Measurements from ENCODE around the gene CDH23. TPM values are rescaled to one million over a fixed set of nuclear protein-coding genes. Genes with fewer than 3 reads are reported as not detected.

The CDH23 gene
- total and polyA plus RNA-seq, 2 experiments from 2014 or later: 0.08 TPM; not detected in 1

DNA sequence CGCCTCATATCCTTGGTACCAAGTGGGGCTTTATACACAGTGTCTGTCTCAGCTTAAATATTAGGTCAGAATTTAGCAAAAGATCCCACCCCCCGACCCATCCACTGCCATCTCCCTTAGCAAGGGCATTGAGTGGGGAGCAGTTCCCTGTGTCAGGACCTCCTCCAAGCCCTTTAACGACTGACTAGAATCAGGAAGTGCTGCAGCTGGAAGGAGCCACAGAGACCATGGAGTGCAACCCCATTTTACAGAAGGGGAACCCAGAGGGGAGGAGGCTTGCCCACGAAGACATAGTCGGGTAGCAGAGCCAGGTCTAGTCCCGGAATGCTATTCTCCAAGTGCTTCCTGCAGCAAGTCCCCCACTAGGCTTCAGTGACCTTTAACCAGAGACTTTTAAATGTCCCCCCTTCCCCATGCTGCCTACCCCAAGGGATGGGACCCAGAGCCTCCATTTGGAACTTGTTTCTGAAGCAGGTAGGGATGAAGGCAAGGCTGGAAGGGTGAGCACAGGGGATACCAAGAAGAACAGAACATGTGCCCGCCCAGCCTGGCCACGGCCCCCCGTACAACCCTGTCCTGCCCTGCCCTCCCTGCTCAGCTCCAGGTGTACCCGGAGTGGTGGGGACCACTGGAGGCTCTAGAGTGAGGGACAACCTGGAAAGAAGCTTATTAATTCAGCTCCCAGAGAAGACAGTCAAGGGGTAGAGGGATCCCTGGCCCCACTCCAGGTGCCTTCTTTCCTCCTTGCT, 281.5 kb downstream of the CDH23 start:
- Histone ChIP-seq H3K4me1 (ENCODE audit: insufficient read depth) (no peaks in the 10 kb centered on the region), H3K4me3 (no peak overlapping the region), H3K9me2 (ENCODE audit: insufficient read depth) (no peaks in the 10 kb centered on the region), H2AFZ (no peak overlapping the region), H4K20me1 (ENCODE audit: insufficient read depth) (no peaks in the 10 kb centered on the region), H3F3A (ENCODE audit: insufficient read depth) (no peaks in the 10 kb centered on the region), H3K79me2 (ENCODE audit: insufficient read depth) (no peaks in the 10 kb centered on the region), H3K27ac (no peak overlapping the region), H3K4me2 (ENCODE audit: unreplicated experiment) (no peak overlapping the region), H3K36me3 (ENCODE audit: low read depth) (no peaks in the 10 kb centered on the region), H3K27me3 (replicated peaks; ENCODE audit: insufficient read depth) (peaks cover 24% of the 10 kb centered on the region), H3K9ac (no peak overlapping the region), H3K9me3 (ENCODE audit: low read depth) (no peaks in the 10 kb centered on the region)
- TF ChIP-seq EZH2phosphoT487 (IDR thresholded peaks at IDR 0.05; ENCODE audit: insufficient read depth, low read depth) (no peak), EZH2 (IDR thresholded peaks at IDR 0.05; ENCODE audit: insufficient read depth, poor library complexity, severe bottlenecking) (no peak)
- in situ Hi-C loops (cut with MboI): no loop called here
- 37 to 43% methylated on average over 10 of the region's 10 CpGs for WGBS, 2 experiments (ENCODE audit: low coverage in 1 of 2, low lambda C conversion rate in 2 of 2, missing lambda C conversion rate in 2 of 2)
- DNase-seq: no peak

DNA sequence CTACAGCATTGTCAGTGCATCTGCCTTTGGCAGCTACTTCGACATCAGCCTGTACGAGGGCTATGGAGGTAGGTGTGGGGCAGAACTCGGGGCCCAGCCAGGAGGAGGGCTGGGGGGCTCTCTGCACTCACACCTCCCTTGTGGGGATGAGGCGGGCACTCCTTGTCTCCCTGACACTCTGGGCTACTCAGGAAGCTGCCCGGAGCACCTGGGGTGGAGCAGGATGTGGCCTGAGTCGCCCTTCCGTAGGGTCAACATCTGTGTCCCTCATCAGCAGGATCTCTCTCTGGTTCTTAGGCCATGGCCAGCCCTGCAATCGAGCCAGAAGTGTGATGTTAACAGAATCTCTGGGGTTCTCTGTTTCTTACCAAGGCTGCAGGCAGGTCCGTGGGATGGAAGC, 282.7 kb downstream of the CDH23 start:
- no peaks in the 10 kb centered on the region for H3K4me1 ChIP-seq (ENCODE audit: insufficient read depth)
- no peak overlapping the region for H3K27ac ChIP-seq
- no peaks in the 10 kb centered on the region for H3K36me3 ChIP-seq (ENCODE audit: low read depth)
- H3K9me2 ChIP-seq (ENCODE audit: insufficient read depth): no peaks in the 10 kb centered on the region
- in situ Hi-C loops (cut with MboI): no loop called here
- H2AFZ ChIP-seq: no peak overlapping the region
- H3K9ac ChIP-seq: no peak overlapping the region
- no peak for DNase-seq
- peaks cover 24% of the 10 kb centered on the region for H3K27me3 ChIP-seq (replicated peaks; ENCODE audit: insufficient read depth)
- H3K9me3 ChIP-seq (ENCODE audit: low read depth): no peaks in the 10 kb centered on the region
- H3F3A ChIP-seq (ENCODE audit: insufficient read depth): no peaks in the 10 kb centered on the region
- TF ChIP-seq EZH2 (IDR thresholded peaks at IDR 0.05; ENCODE audit: insufficient read depth, poor library complexity, severe bottlenecking): no peak
- no peak for TF ChIP-seq EZH2phosphoT487 (IDR thresholded peaks at IDR 0.05; ENCODE audit: insufficient read depth, low read depth)
- H3K79me2 ChIP-seq (ENCODE audit: insufficient read depth): no peaks in the 10 kb centered on the region
- no peak overlapping the region for H3K4me2 ChIP-seq (ENCODE audit: unreplicated experiment)
- no peak overlapping the region for H3K4me3 ChIP-seq
- no peaks in the 10 kb centered on the region for H4K20me1 ChIP-seq (ENCODE audit: insufficient read depth)
- 63 to 67% methylated on average over 9 of the region's 9 CpGs for WGBS, 2 experiments (ENCODE audit: low coverage in 1 of 2, low lambda C conversion rate in 2 of 2, missing lambda C conversion rate in 2 of 2)

DNA sequence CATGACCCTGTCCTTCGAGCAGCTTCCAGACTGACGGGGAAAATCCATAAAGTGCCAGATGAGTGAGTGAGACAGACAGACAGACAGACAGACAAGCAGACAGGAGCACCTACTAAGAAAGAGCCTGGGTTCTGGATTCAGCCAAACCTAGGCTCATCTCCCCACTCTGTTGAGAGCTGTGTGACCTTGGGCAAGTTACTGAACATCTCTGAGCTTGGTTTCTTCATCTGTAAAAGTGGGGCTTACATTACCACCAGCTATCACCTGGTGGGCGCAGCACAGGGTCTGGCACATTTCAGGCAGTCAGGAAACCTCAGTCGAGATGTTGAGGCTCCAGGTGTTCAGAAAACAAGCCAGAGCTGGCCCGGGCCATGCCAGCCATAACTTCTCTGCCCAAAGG, 285.3 kb downstream of the CDH23 start:
- H3K27ac ChIP-seq: no peak overlapping the region
- TF ChIP-seq EZH2phosphoT487 (IDR thresholded peaks at IDR 0.05; ENCODE audit: insufficient read depth, low read depth) (no peak), EZH2 (IDR thresholded peaks at IDR 0.05; ENCODE audit: insufficient read depth, poor library complexity, severe bottlenecking) (no peak)
- no peak for DNase-seq
- H3F3A ChIP-seq (ENCODE audit: insufficient read depth): no peaks in the 10 kb centered on the region
- H3K4me2 ChIP-seq (ENCODE audit: unreplicated experiment): no peak overlapping the region
- in situ Hi-C loops (cut with MboI): no loop called here
- H3K4me1 ChIP-seq (ENCODE audit: insufficient read depth): no peaks in the 10 kb centered on the region
- H4K20me1 ChIP-seq (ENCODE audit: insufficient read depth): no peaks in the 10 kb centered on the region
- H3K9me2 ChIP-seq (ENCODE audit: insufficient read depth): no peaks in the 10 kb centered on the region
- H3K36me3 ChIP-seq (ENCODE audit: low read depth): no peaks in the 10 kb centered on the region
- no peaks in the 10 kb centered on the region for H3K9me3 ChIP-seq (ENCODE audit: low read depth)
- H3K27me3 ChIP-seq (replicated peaks; ENCODE audit: insufficient read depth): peaks cover 28% of the 10 kb centered on the region
- H3K4me3 ChIP-seq: no peak overlapping the region
- H2AFZ ChIP-seq: no peak overlapping the region
- WGBS, 2 experiments (ENCODE audit: low coverage in 1 of 2, low lambda C conversion rate in 2 of 2, missing lambda C conversion rate in 2 of 2): 44 to 48% methylated on average over 5 of the region's 5 CpGs
- H3K9ac ChIP-seq: no peak overlapping the region
- no peaks in the 10 kb centered on the region for H3K79me2 ChIP-seq (ENCODE audit: insufficient read depth)

DNA sequence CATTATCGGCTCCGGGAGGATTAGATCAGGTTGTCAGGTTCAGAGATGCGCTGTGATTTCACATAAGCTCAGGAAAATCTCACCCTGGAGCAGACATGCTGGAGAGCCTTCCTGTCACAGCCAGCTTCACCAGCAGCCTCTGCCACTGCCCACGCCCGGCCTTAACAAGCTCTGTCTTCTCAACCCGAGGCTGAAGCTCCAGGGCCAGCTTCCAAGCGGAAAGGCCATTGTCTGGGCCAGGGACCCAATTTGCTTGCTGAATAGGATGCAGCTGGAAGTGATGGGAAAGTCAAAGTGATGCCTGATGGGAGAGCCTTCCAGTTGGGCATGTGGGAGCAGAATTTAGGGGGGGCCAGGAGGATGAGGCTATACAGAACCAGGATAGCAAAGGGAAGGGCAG, 286.6 kb downstream of the CDH23 start:
- Histone ChIP-seq H3K27ac (no peak overlapping the region), H3K9me3 (ENCODE audit: low read depth) (no peaks in the 10 kb centered on the region), H3F3A (ENCODE audit: insufficient read depth) (peaks cover 4% of the 10 kb centered on the region; the same call in 1 of the 2 replicates), H3K4me3 (no peak overlapping the region), H2AFZ (no peak overlapping the region), H3K27me3 (replicated peaks; ENCODE audit: insufficient read depth) (peaks cover 28% of the 10 kb centered on the region), H3K9me2 (ENCODE audit: insufficient read depth) (no peaks in the 10 kb centered on the region), H3K79me2 (ENCODE audit: insufficient read depth) (no peaks in the 10 kb centered on the region), H3K9ac (no peak overlapping the region), H3K4me2 (ENCODE audit: unreplicated experiment) (no peak overlapping the region), H3K4me1 (ENCODE audit: insufficient read depth) (no peaks in the 10 kb centered on the region), H4K20me1 (ENCODE audit: insufficient read depth) (no peaks in the 10 kb centered on the region), H3K36me3 (ENCODE audit: low read depth) (no peaks in the 10 kb centered on the region)
- no peak for TF ChIP-seq EZH2phosphoT487 (IDR thresholded peaks at IDR 0.05; ENCODE audit: insufficient read depth, low read depth)
- no peak for TF ChIP-seq EZH2 (IDR thresholded peaks at IDR 0.05; ENCODE audit: insufficient read depth, poor library complexity, severe bottlenecking)
- peak; percentile 14 for DNase-seq
- in situ Hi-C loops (cut with MboI): no loop called here
- 16 to 17% methylated on average over 7 of the region's 7 CpGs for WGBS, 2 experiments (ENCODE audit: low coverage in 1 of 2, low lambda C conversion rate in 2 of 2, missing lambda C conversion rate in 2 of 2)

Measured in GM23248 (cell line).